Measurements from ENCODE around the gene MSI1.
A peak's percentile ranks its signal among the peaks of the same experiment; 100 is the strongest.

Gene MSI1

DNA sequence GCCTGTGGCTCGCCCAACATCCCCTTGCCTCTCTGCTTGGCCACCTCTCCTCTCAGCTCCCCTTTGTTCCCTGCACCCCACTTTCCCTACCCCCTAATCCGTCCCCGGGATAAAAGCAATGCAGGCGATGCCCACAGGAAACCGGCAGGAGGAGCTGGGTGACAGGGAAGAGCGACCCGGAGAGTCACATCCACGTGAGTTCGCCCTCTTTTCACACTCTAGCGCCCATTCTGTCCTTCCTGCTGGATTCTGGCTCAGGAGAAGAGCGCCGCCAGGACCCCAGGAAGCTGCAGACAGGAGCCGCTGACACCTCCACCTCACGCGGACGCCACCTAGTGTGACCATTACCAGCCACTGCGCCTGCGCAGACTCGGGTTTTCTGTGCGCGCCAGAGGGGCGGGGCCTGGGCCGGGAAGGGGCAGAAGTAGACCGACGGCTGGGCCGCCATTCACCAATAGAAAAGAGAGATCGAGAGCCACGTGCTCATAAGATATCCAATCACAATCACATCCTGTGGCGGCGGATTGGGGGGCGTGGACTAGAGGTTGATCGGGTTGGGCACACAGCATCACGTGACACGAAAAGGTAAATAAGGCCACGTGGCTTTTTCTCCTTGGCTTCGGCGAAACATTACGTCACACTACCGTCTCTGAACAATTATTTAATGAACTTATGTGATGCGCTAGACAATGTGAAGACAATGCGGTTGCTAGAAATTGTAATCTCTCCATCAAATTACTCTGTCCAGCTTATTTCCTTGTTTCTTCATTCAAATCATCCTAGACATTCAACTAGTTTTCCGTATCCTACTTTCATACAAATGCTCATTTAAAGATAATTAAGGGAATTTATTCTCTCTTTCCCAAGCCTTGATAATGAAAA is 51.5 kb downstream of the MSI1 start:
- DNase-seq, result peak; percentile 80

DNA sequence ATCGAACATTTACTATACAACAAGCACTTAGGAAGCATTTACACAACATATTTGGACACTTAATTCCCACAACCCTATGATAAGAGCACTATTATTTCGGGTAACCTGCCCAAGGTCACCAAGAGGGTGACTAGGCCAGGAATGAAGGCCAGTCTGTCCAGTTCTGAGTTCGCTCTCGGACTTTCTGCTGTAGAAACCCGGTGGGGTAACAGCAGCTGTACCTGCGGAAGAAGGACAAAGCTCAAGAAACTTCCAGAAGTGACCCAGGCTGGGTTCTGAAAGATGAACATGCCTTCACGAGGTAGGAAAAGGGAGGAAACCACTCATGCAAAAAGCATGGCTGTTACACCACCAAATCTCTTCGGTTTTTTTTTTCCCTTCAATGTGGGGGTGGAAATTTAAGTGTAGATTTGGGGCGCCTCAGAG is 52.2 kb downstream of the MSI1 start:
- DNase-seq, result no peak

DNA sequence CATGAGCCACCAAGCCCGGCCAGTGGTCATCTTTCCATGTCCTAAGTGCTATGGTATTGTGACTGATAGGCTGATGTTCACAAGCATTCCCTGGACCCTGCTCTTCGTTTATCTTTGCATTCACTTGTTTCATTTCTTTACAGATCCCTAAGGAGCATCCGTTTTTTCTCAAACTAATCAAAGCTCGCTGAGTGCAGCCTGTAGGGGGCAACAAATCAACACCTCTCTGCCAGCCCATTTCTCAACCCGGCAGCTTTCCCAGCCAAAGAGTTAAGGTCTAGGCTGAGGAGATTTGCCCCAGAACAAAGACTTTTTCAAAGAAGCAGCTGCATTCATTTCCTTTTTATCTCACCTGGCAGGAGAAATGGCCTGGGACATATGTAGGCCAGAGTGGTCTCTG is 54.7 kb downstream of the MSI1 start:
- no peak for DNase-seq

DNA sequence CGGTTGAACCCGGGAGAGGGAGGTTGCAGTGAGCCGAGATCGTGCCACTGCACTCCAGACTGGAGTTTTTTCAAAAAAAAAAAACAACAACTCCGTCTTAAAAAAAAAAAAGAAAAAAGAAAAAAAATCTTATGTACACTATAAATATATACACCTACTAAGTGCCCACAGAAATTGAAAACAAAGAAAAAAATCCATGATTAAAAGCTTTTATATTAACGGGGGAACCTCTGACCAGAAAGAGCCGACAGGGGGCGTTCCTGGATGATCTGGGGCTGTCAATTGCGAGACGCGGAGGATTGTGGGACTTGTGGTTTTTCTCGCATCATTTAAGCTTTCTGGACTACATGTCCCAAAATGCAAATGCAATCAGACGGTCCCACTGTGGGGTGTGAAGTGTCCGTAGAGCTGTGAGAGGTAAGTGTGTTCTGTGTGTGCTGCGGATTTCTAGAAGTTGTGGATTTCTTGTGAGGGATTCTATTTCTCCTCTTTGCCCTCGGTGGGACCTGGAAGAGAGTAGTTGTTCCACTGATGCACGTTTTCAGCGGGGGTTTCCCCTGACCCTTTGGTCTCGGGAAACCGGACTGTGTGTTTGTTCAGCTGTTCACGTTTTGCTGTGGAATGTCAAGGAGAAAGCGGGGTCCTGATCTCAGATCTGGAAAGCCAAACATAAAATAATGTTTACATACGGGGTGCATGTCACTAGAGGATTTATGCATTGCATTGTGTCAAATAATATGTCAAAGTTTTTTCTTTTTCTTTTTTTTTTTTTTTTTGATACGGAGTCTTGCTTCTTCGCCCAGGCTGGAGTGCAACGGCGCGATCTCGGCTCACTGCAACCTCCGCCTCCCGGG is 66.8 kb downstream of the MSI1 start, which contains the start of gene SIRT4:
TSS of gene SIRT4 (plus strand) at position 360 of the 854 bp plus-strand sequence. CDS start 1,241 bp downstream, outside the sequence.
- peak; percentile 56 for DNase-seq

GRCh38 chr12:120292661-120293531 is 76.1 kb downstream of the MSI1 start, which contains the start of gene RNU4-1:
TSS of gene RNU4-1 (minus strand) at chr12:120293237.
- DNase-seq, result no peak

GRCh38 chr12:120292411-120292660 is 76.6 kb downstream of the MSI1 start:
- DNase-seq, result no peak

Measured in 8988T (cell line).